IMR-90 (cell line): Measurements from ENCODE around the gene BAMBI. TPM values are rescaled to one million over a fixed set of nuclear protein-coding genes. Genes with fewer than 3 reads are reported as not detected.

Source experiments
- ATAC-seq: fragments of 200-7000 bp; cut with Tn5 transposase; 2 replicates; pipeline ENCODE4 v1.9.1; 2020; ENCODE audit warnings: low read depth, mild to moderate bottlenecking, moderate library complexity
- BruUV-seq: library from RNA; stranded (reverse); fragments of 400-500 nt; replicated peaks from 2 replicates; lab custom pipeline; 2021; lab: Mats Ljungman, UMichigan
- CTCF ChIA-PET: fragments of 300-600 bp; formaldehyde crosslinking; extraction: SDS; loops from one replicate; lab custom pipeline; 2021; ENCODE audit warnings: antibody characterized with exemption; lab: Yijun Ruan, JAX
- POLR2A ChIA-PET: fragments of 300-600 bp; sonication (Branson Sonifier 250); formaldehyde crosslinking; loops from one replicate; lab custom pipeline; 2022; ENCODE audit warnings: antibody characterized with exemption; ENCODE audit not compliant: unreplicated experiment; lab: Charles Lee
- DNase-seq: peaks from one replicate; pipeline ENCODE4 v3.0.0; 2013
- H2AFZ ChIP-seq: replicated peaks from 2 replicates; pipeline ENCODE3; 2013; ENCODE audit warnings: low read length, mild to moderate bottlenecking; ENCODE audit not compliant: poor library complexity
- H2AK5ac ChIP-seq: 2 replicates; pipeline ENCODE4 v1.6.1; 2013; ENCODE audit warnings: low read depth, low read length, inconsistent platforms
- H2AK9ac ChIP-seq: replicated peaks from 2 replicates; pipeline ENCODE3; 2013; ENCODE audit warnings: mild to moderate bottlenecking, low read depth, low read length, moderate library complexity; ENCODE audit not compliant: poor library complexity
- H2BK120ac ChIP-seq: 2 replicates; pipeline ENCODE4 v1.6.1; 2013; ENCODE audit warnings: low read depth, low read length, inconsistent platforms
- H2BK15ac ChIP-seq: 3 replicates; pipeline ENCODE4 v1.6.1; 2013; ENCODE audit warnings: low read depth, low read length, inconsistent platforms
- H2BK20ac ChIP-seq: 2 replicates; pipeline ENCODE4 v1.6.1; 2013; ENCODE audit warnings: low read depth, mild to moderate bottlenecking, inconsistent platforms, low read length, moderate library complexity
- H2BK5ac ChIP-seq: 2 replicates; pipeline ENCODE4 v1.6.1; 2013; ENCODE audit warnings: mild to moderate bottlenecking, low read depth, low read length, inconsistent platforms; ENCODE audit not compliant: poor library complexity, severe bottlenecking
- H3K14ac ChIP-seq: replicated peaks from 2 replicates; pipeline ENCODE4 v1.6.1; 2013; ENCODE audit warnings: low read depth, low read length, inconsistent platforms
- H3K18ac ChIP-seq: 2 replicates; pipeline ENCODE4 v1.6.1; 2013; ENCODE audit warnings: low read depth, low read length, control low read depth
- H3K23ac ChIP-seq: 2 replicates; pipeline ENCODE4 v1.6.1; 2013; ENCODE audit warnings: low read depth, low read length, inconsistent platforms
- H3K27ac ChIP-seq: 2 replicates; pipeline ENCODE4 v1.5.1; 2013; ENCODE audit warnings: mild to moderate bottlenecking, control low read depth, low read length; ENCODE audit not compliant: insufficient read depth
- H3K27me3 ChIP-seq: 2 replicates; pipeline ENCODE4 v1.6.1; 2013; ENCODE audit warnings: low read length; ENCODE audit not compliant: control insufficient read depth, insufficient read depth
- H3K36me3 ChIP-seq: 2 replicates; pipeline ENCODE4 v1.6.1; 2013; ENCODE audit warnings: low read length, mixed read lengths; ENCODE audit not compliant: control insufficient read depth, insufficient read depth
- H3K4ac ChIP-seq: 2 replicates; pipeline ENCODE4 v1.6.1; 2013; ENCODE audit warnings: low read depth, low read length, inconsistent platforms
- H3K4me1 ChIP-seq: 2 replicates; pipeline ENCODE4 v1.6.1; 2013; ENCODE audit warnings: low read length, mixed read lengths; ENCODE audit not compliant: control insufficient read depth, insufficient read depth
- H3K4me2 ChIP-seq: 2 replicates; pipeline ENCODE4 v1.6.1; 2013; ENCODE audit warnings: low read depth, mild to moderate bottlenecking, control low read depth, low read length, moderate library complexity
- H3K4me3 ChIP-seq: 2 replicates; pipeline ENCODE4 v1.5.1; 2013; ENCODE audit warnings: low read depth, mild to moderate bottlenecking, control low read depth, low read length, moderate library complexity; ENCODE audit not compliant: insufficient read depth
- H3K56ac ChIP-seq: 2 replicates; pipeline ENCODE4 v1.6.1; 2013; ENCODE audit warnings: low read length, inconsistent platforms; ENCODE audit not compliant: insufficient read depth; ENCODE audit errors: extremely low read depth
- H3K79me1 ChIP-seq, 2 experiments: 2 replicates each; pipeline ENCODE4 v1.6.1; 2013; ENCODE audit warnings: low read length in 2 of 2, inconsistent platforms in 1 of 2, low read depth in 1 of 2
- H3K9ac ChIP-seq: 2 replicates; pipeline ENCODE4 v1.6.1; 2013; ENCODE audit warnings: low read depth, low read length, control low read depth
- H3K9me1 ChIP-seq: 2 replicates; pipeline ENCODE4 v1.6.1; 2013; ENCODE audit warnings: low read length, inconsistent platforms; ENCODE audit not compliant: insufficient read depth
- H3K9me3 ChIP-seq: 2 replicates; pipeline ENCODE4 v1.6.1; 2013; ENCODE audit warnings: low read length; ENCODE audit not compliant: control insufficient read depth, insufficient read depth
- H4K20me1 ChIP-seq: 2 replicates; pipeline ENCODE4 v1.6.1; 2013; ENCODE audit warnings: low read length, inconsistent platforms; ENCODE audit not compliant: insufficient read depth
- H4K5ac ChIP-seq: 2 replicates; pipeline ENCODE4 v1.6.1; 2013; ENCODE audit warnings: mild to moderate bottlenecking, low read depth, low read length, control low read depth
- H4K8ac ChIP-seq, 2 experiments: 2 replicates each; pipeline ENCODE4 v1.6.1; 2013; ENCODE audit warnings: low read depth in 2 of 2, low read length in 2 of 2, control low read depth in 1 of 2, inconsistent platforms in 1 of 2
- H4K91ac ChIP-seq: 2 replicates; pipeline ENCODE4 v1.6.1; 2013; ENCODE audit warnings: low read depth, low read length, inconsistent platforms; ENCODE audit not compliant: insufficient read depth
- BHLHE40 ChIP-seq: fragments of 150-350 bp; IDR thresholded peaks from 2 replicates; pipeline ENCODE4 v1.6.1; 2016; ENCODE audit warnings: mild to moderate bottlenecking, low read depth, low read length
- ELK1 ChIP-seq: fragments of 150-350 bp; IDR thresholded peaks from 2 replicates; pipeline ENCODE4 v1.6.1; 2016; ENCODE audit warnings: low read depth, mild to moderate bottlenecking, low read length, moderate library complexity, borderline replicate concordance
- MXI1 ChIP-seq: IDR thresholded peaks from 2 replicates; pipeline ENCODE4 v1.6.1; 2012; ENCODE audit warnings: low read depth, mild to moderate bottlenecking, low read length, moderate library complexity, borderline replicate concordance
- USF2 ChIP-seq: fragments of 150-350 bp; IDR thresholded peaks from 2 replicates; pipeline ENCODE4 v1.6.1; 2017; ENCODE audit warnings: mild to moderate bottlenecking, antibody characterized with exemption, low read length, low read depth
- whole genome bisulfite sequencing, 2 experiments: methylation state at CpG; one replicate each; pipeline versions ENCODE4 v1.1.5 to v1.1.7; 2013; ENCODE audit warnings: missing lambda C conversion rate in 2 of 2; ENCODE audit not compliant: insufficient read length in 1 of 2; ENCODE audit errors: extremely low coverage in 2 of 2; 5-methylcytosine and 5-hydroxymethylcytosine counted together
- dilution Hi-C: fragments of 300-500 bp; cut with HindIII; formaldehyde crosslinking; loops from one replicate; pipeline ENCODE4 v1.14.3; 2018; ENCODE audit warnings: low sequenced_read_pairs; ENCODE audit not compliant: unreplicated experiment
- in situ Hi-C: fragments of 300-500 bp; cut with MboI; formaldehyde crosslinking; loops from 3 replicates; pipeline ENCODE4 v1.14.3; 2019; ENCODE audit warnings: low sequenced_read_pairs, inconsistent platforms, mixed read lengths
- intact Hi-C: fragments of 100-400 bp; cut with micrococcal nuclease; formaldehyde crosslinking; loops from 2 replicates; pipeline ENCODE4 v1.10.0; 2022
- polyA plus RNA-seq, 3 experiments: library from polyadenylated mRNA; depleted of rRNA; stranded (reverse); fragments of >200 nt; gene quantifications; 2 replicates each; pipeline ENCODE4 v1.2.3, GENCODE V29; 2012; ENCODE audit warnings: low replicate concordance in 1 of 3
- total RNA-seq: library from RNA; depleted of rRNA; stranded (reverse); fragments of >200 nt; gene quantifications from 2 replicates; pipeline ENCODE4 v1.2.3, GENCODE V29; 2012

The BAMBI gene
- total and polyA plus RNA-seq, 2 of the 4 experiments (the other 2 are of a cell fraction), result 14.4 to 19.4 TPM

- Histone ChIP-seq H4K8ac (no peak overlapping the region), H2BK120ac (no peak overlapping the region), H4K20me1 (no peaks in the 10 kb centered on the region), H3K4me1 (peaks cover 2% of the 10 kb centered on the region; the same call in 1 of the 2 replicates), H3K4ac (no peak overlapping the region), H2BK15ac (no peak overlapping the region), H3K4me3 (no peak overlapping the region), H3K4me2 (no peak overlapping the region), H3K9me1 (no peaks in the 10 kb centered on the region), H3K9me3 (no peaks in the 10 kb centered on the region), H3K27ac (no peak overlapping the region), H3K14ac (no peak overlapping the region), H3K23ac (no peak overlapping the region), H3K36me3 (no peaks in the 10 kb centered on the region), H3K9ac (no peak overlapping the region), H2BK5ac (no peak overlapping the region), H3K27me3 (peaks cover 51% of the 10 kb centered on the region), H2AFZ (no peak overlapping the region), H3K56ac (no peak overlapping the region), H2BK20ac (no peak overlapping the region), H3K18ac (no peak overlapping the region), H4K5ac (no peak overlapping the region), H3K79me1 (no peaks in the 10 kb centered on the region), H2AK9ac (no peak overlapping the region), H2AK5ac (no peak overlapping the region), H4K91ac (no peak overlapping the region)
- CTCF ChIA-PET, result no interaction called here
- POLR2A ChIA-PET, result no interaction called here
- intact Hi-C loops (no loop called here), in situ Hi-C loops (loop anchor here (5.0 kb wide), 1 partner anchor 635 kb away; no protein-coding TSS in a partner anchor), dilution Hi-C loops (no loop called here)
- WGBS, 2 experiments, result 95% methylated on average over 3 of the region's 12 CpGs; no CpG with 5 or more reads in 1 of the 2 experiments
- ATAC-seq, result no peak
- TF ChIP-seq ELK1, result no peak
- TF ChIP-seq BHLHE40, result no peak
- no peak for TF ChIP-seq MXI1
- no peak for TF ChIP-seq USF2
- BruUV-seq, result no TSS peak
- DNase-seq, result no peak
Measured at GRCh38 chr10:28666751-28667467, 10.4 kb upstream of the BAMBI start.
